ENCODE results near the gene WDR45B.

DNA sequence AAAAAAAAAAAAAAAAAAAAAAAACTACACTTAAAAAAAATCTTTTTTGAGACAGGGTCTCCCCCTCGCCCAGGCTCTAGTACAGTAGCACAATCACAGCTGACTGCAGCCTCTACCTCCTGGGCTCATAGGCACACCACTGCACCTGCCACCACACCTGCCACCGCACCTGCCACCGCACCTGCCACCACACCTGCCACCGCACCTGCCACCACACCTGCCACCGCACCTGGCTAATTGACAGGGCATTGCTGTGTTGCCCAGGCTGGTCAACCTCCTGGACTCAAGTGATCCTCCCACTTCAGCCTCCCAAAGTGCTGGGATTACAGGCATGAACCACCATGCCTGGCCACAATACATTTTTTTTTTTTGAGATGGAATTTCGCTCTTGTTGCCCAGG lies 17.6 kb upstream of the WDR45B start:
- TF ChIP-seq, protein P1, sequence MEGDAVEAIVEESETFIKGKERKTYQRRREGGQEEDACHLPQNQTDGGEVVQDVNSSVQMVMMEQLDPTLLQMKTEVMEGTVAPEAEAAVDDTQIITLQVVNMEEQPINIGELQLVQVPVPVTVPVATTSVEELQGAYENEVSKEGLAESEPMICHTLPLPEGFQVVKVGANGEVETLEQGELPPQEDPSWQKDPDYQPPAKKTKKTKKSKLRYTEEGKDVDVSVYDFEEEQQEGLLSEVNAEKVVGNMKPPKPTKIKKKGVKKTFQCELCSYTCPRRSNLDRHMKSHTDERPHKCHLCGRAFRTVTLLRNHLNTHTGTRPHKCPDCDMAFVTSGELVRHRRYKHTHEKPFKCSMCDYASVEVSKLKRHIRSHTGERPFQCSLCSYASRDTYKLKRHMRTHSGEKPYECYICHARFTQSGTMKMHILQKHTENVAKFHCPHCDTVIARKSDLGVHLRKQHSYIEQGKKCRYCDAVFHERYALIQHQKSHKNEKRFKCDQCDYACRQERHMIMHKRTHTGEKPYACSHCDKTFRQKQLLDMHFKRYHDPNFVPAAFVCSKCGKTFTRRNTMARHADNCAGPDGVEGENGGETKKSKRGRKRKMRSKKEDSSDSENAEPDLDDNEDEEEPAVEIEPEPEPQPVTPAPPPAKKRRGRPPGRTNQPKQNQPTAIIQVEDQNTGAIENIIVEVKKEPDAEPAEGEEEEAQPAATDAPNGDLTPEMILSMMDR (IDR thresholded peaks at IDR 0.05) = no peak
- TF ChIP-seq, protein P2, sequence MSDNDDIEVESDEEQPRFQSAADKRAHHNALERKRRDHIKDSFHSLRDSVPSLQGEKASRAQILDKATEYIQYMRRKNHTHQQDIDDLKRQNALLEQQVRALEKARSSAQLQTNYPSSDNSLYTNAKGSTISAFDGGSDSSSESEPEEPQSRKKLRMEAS (IDR thresholded peaks at IDR 0.05; ENCODE audit: low read depth) = no peak
- TF ChIP-seq SMC3 (IDR thresholded peaks at IDR 0.05; ENCODE audit: low read depth, low read length) (no peak), ELF1 (IDR thresholded peaks at IDR 0.05) (no peak), EZH2phosphoT487 (IDR thresholded peaks at IDR 0.05; ENCODE audit: borderline replicate concordance, low read depth) (no peak), YY1 (IDR thresholded peaks at IDR 0.05; ENCODE audit: low read depth) (no peak), RAD21 (IDR thresholded peaks at IDR 0.05; ENCODE audit: low read length) (no peak), TEAD4 (IDR thresholded peaks at IDR 0.05; ENCODE audit: borderline replicate concordance, insufficient read depth) (no peak), EP300 (IDR thresholded peaks at IDR 0.05; ENCODE audit: borderline replicate concordance in 1 of 2, low read depth in 1 of 2, low read length in 1 of 2) (no peak), NRF1 (IDR thresholded peaks at IDR 0.05; ENCODE audit: low read depth, low read length) (no peak), POLR2AphosphoS5 (IDR thresholded peaks at IDR 0.05; ENCODE audit: low read depth, low read length) (no peak)
- TF ChIP-seq, protein P3, sequence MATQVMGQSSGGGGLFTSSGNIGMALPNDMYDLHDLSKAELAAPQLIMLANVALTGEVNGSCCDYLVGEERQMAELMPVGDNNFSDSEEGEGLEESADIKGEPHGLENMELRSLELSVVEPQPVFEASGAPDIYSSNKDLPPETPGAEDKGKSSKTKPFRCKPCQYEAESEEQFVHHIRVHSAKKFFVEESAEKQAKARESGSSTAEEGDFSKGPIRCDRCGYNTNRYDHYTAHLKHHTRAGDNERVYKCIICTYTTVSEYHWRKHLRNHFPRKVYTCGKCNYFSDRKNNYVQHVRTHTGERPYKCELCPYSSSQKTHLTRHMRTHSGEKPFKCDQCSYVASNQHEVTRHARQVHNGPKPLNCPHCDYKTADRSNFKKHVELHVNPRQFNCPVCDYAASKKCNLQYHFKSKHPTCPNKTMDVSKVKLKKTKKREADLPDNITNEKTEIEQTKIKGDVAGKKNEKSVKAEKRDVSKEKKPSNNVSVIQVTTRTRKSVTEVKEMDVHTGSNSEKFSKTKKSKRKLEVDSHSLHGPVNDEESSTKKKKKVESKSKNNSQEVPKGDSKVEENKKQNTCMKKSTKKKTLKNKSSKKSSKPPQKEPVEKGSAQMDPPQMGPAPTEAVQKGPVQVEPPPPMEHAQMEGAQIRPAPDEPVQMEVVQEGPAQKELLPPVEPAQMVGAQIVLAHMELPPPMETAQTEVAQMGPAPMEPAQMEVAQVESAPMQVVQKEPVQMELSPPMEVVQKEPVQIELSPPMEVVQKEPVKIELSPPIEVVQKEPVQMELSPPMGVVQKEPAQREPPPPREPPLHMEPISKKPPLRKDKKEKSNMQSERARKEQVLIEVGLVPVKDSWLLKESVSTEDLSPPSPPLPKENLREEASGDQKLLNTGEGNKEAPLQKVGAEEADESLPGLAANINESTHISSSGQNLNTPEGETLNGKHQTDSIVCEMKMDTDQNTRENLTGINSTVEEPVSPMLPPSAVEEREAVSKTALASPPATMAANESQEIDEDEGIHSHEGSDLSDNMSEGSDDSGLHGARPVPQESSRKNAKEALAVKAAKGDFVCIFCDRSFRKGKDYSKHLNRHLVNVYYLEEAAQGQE (IDR thresholded peaks at IDR 0.05; ENCODE audit: low read depth, low read length) = no peak
- TF ChIP-seq, protein P4, sequence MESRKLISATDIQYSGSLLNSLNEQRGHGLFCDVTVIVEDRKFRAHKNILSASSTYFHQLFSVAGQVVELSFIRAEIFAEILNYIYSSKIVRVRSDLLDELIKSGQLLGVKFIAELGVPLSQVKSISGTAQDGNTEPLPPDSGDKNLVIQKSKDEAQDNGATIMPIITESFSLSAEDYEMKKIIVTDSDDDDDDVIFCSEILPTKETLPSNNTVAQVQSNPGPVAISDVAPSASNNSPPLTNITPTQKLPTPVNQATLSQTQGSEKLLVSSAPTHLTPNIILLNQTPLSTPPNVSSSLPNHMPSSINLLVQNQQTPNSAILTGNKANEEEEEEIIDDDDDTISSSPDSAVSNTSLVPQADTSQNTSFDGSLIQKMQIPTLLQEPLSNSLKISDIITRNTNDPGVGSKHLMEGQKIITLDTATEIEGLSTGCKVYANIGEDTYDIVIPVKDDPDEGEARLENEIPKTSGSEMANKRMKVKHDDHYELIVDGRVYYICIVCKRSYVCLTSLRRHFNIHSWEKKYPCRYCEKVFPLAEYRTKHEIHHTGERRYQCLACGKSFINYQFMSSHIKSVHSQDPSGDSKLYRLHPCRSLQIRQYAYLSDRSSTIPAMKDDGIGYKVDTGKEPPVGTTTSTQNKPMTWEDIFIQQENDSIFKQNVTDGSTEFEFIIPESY (IDR thresholded peaks at IDR 0.05; ENCODE audit: borderline replicate concordance, low read depth) = no peak

All from SK-N-SH (cell line).